ENCODE data around the gene PPP1R3G.

- TF ChIP-seq CTCF (IDR thresholded peaks at IDR 0.05) (no peak), ZFX (IDR thresholded peaks at IDR 0.05; ENCODE audit: borderline replicate concordance) (no peak)
Observed at GRCh38 chr6:5079692-5080091, 5.4 kb upstream of the PPP1R3G start.

Measured in 22Rv1 (cell line).